Pancreas (tissue), 10 donors: ENCODE measurements around the gene MAG. TPM values are rescaled to one million over a fixed set of nuclear protein-coding genes. Genes with fewer than 3 reads are reported as not detected.
A peak's percentile ranks its signal among the peaks of the same experiment; 100 is the strongest.

ENCODE experiments used
- ATAC-seq, 4 donors: fragments of 200-7000 bp; cut with Tn5 transposase; one replicate each; pipeline versions ENCODE4 v1.8.0 to v1.9.1; 2020; ENCODE audit warnings: mild to moderate bottlenecking in 4 of 4, moderate library complexity in 4 of 4
- DNase-seq, 6 donors: peaks; one replicate each; pipeline ENCODE4 v3.0.0-alpha.2; 2020
- FAIRE-seq: peaks from 2 replicates; lab custom pipeline; 2012; peaks lifted over from hg19 to GRCh38; lab: Jason Lieb, UNC
- H3K27ac ChIP-seq, 4 donors: fragments of 200-600 bp; sonication (generic); 1 replicate in 3 of 4; 2 replicates in 1 of 4; pipeline versions ENCODE4 v1.5.0 to v1.8.0; 2020
- H3K27me3 ChIP-seq, 4 donors: fragments of 200-600 bp; one replicate each; pipeline ENCODE4 v1.8.0; 2021
- H3K36me3 ChIP-seq, 3 donors: fragments of 200-600 bp; sonication (generic) in 1 of 3; one replicate each; pipeline versions ENCODE4 v1.5.0 to v1.8.0; 2020 to 2021
- H3K4me1 ChIP-seq, 3 donors: fragments of 200-600 bp; one replicate each; pipeline ENCODE4 v1.8.0; 2021
- H3K4me3 ChIP-seq, 4 donors: fragments of 200-600 bp; sonication (generic) in 2 of 4; one replicate each; pipeline versions ENCODE4 v1.5.0 to v1.8.0; 2020 to 2021
- H3K9me3 ChIP-seq, 4 donors: fragments of 200-600 bp; one replicate each; pipeline ENCODE4 v1.8.0; 2021
- CTCF ChIP-seq, 4 donors: fragments of 200-600 bp; sonication (generic) in 3 of 4; IDR thresholded peaks; one replicate each; pipeline versions ENCODE4 v1.5.0 to v1.8.0; 2021; ENCODE audit warnings: antibody characterized with exemption in 4 of 4
- WGBS, 2 donors: extraction: QIAGEN DNeasy Blood & Tissue Kit; methylation state at CpG; one replicate each; pipeline ENCODE4 v1.1.7; 2013; 5-methylcytosine and 5-hydroxymethylcytosine counted together
- intact Hi-C, 3 donors: fragments of 100-400 bp; cut with DNase I; formaldehyde crosslinking; loops; one replicate each; pipeline versions ENCODE4 v1.11.1 to v1.14.2; 2022
- polyA plus RNA-seq, 2 donors: library from polyadenylated mRNA; stranded (reverse); fragments of 200-250 nt; gene quantifications; one replicate each; pipeline ENCODE4 v1.2.3, GENCODE V29; 2013
- total RNA-seq, 6 donors: library from RNA; stranded (reverse); fragmentation: NEBNext Ultra II Directional in 4 of 6; extraction: Animal tissue kit (Norgen Biotek cat#: 25700) in 4 of 6; gene quantifications; one replicate each; pipeline versions ENCODE4 v1.2.1 to v1.2.4, GENCODE V29; 2021 to 2023
- donor health status: healthy with polysubstance abuse.
- donor health status: DM: no; HTN: no; CAD: no; lungs with moderate emphysema.
- donor health status: DM: no; HTN: no; CAD: no.
- donor health status: control.
- donor health status: control.
- donor health status: Bipolar disorder and iron deficiency.
- donor health status: DM: yes; HTN: yes; CAD: no.
- donor health status: DM: no; HTN: no; CAD: no.
- donor health status: DM: no; HTN: no; CAD: no.
- donor health status: DM: yes; HTN: yes; CAD: no.

The MAG gene
- total and polyA plus RNA-seq, 8 donors = 0.17 to 0.47 TPM; not detected in 6

GRCh38 chr19:35352177-35352447 is 60.2 kb downstream of the MAG start:
- H3K9me3 ChIP-seq = no peaks in the 10 kb centered on the region
- no peaks in the 10 kb centered on the region for H3K4me1 ChIP-seq
- no peak for FAIRE-seq
- no peaks in the 10 kb centered on the region for H3K27me3 ChIP-seq
- intact Hi-C loops = loop anchor here in 2 of 3 donors (2.0 to 5.0 kb wide), 3 partner anchors 115 to 145 kb away; no protein-coding TSS in a partner anchor
- H3K36me3 ChIP-seq = no peaks in the 10 kb centered on the region
- TF ChIP-seq CTCF (IDR thresholded peaks at IDR 0.05) = no peak
- H3K4me3 ChIP-seq = no peak overlapping the region
- DNase-seq = peak in 3 of 6 donors; percentile 32 to 68 (median 55)
- peak overlapping the region in 1 of 4 donors; percentile 33 for H3K27ac ChIP-seq
- peak in 2 of 4 donors; percentile 11 to 18 for ATAC-seq
- 70 to 82% methylated on average over 16 to 18 of the region's 18 CpGs for WGBS, 2 donors

GRCh38 chr19:35352448-35353304 is 60.7 kb downstream of the MAG start:
- ATAC-seq (peak; percentile 74 to 91 (median 80)), FAIRE-seq (no peak), DNase-seq (peak; percentile 56 to 76 (median 68))
- Histone ChIP-seq H3K36me3 (no peaks in the 10 kb centered on the region), H3K4me1 (peaks cover 0 to 3% (median 0%) of the 10 kb centered on the region in 3 donors), H3K9me3 (no peaks in the 10 kb centered on the region), H3K27ac (peak overlapping the region in 1 of 4 donors; percentile 33), H3K27me3 (no peaks in the 10 kb centered on the region), H3K4me3 (no peak overlapping the region)
- peak; percentile 51 to 76 (median 63) for TF ChIP-seq CTCF (IDR thresholded peaks at IDR 0.05)
- WGBS, 2 donors = 27 to 29% methylated on average over 24 to 32 of the region's 32 CpGs
- intact Hi-C loops = loop anchor here in 2 of 3 donors (2.0 to 5.0 kb wide), 3 partner anchors 115 to 145 kb away; no protein-coding TSS in a partner anchor

- DNase-seq (no peak), FAIRE-seq (no peak), ATAC-seq (no peak)
- whole genome bisulfite sequencing, 2 donors = 61 to 69% methylated on average over 9 of the region's 9 CpGs
- no peaks in the 10 kb centered on the region for H3K9me3 ChIP-seq
- no peak overlapping the region for H3K4me3 ChIP-seq
- no peak for TF ChIP-seq CTCF (IDR thresholded peaks at IDR 0.05)
- intact Hi-C loops = loop anchor here in 2 of 3 donors (2.0 to 5.0 kb wide), 3 partner anchors 114 to 144 kb away; no protein-coding TSS in a partner anchor
- H3K27ac ChIP-seq = no peak overlapping the region
- H3K36me3 ChIP-seq = no peaks in the 10 kb centered on the region
- no peaks in the 10 kb centered on the region for H3K27me3 ChIP-seq
- H3K4me1 ChIP-seq = peaks cover 0 to 4% (median 0%) of the 10 kb centered on the region in 3 donors
Observed at GRCh38 chr19:35353635-35354034, 61.7 kb downstream of the MAG start.

GRCh38 chr19:35354898-35355297 is 62.9 kb downstream of the MAG start:
- FAIRE-seq (no peak), ATAC-seq (no peak), DNase-seq (no peak)
- Histone ChIP-seq H3K4me1 (peaks cover 0 to 4% (median 0%) of the 10 kb centered on the region in 3 donors), H3K9me3 (no peaks in the 10 kb centered on the region), H3K4me3 (no peak overlapping the region), H3K27ac (no peak overlapping the region), H3K36me3 (no peaks in the 10 kb centered on the region), H3K27me3 (no peaks in the 10 kb centered on the region)
- intact Hi-C loops = loop anchor here in 1 of 3 donors (5.0 kb wide), 2 partner anchors 112 to 142 kb away; no protein-coding TSS in a partner anchor
- TF ChIP-seq CTCF (IDR thresholded peaks at IDR 0.05) = no peak
- 81 to 88% methylated on average over 8 of the region's 8 CpGs for WGBS, 2 donors
